ES-I3 (cell line): ENCODE results near the gene DNAJB1.

ENCODE experiments used
- H3K36me3 ChIP-seq: 2 replicates; pipeline ENCODE4 v1.6.1; 2013; ENCODE audit warnings: mild to moderate bottlenecking, low read length, control low read depth, moderate library complexity; ENCODE audit not compliant: insufficient read depth
- H3K4me1 ChIP-seq: 2 replicates; pipeline ENCODE4 v1.6.1; 2013; ENCODE audit warnings: mild to moderate bottlenecking, control low read depth, low read length; ENCODE audit not compliant: insufficient read depth
- H3K9ac ChIP-seq: 2 replicates; pipeline ENCODE4 v1.6.1; 2013; ENCODE audit warnings: low read depth, mild to moderate bottlenecking, low read length, moderate library complexity
- H3K9me3 ChIP-seq: 2 replicates; pipeline ENCODE4 v1.6.1; 2013; ENCODE audit warnings: mild to moderate bottlenecking, low read length, moderate library complexity; ENCODE audit not compliant: control insufficient read depth, insufficient read depth

Gene DNAJB1

DNA sequence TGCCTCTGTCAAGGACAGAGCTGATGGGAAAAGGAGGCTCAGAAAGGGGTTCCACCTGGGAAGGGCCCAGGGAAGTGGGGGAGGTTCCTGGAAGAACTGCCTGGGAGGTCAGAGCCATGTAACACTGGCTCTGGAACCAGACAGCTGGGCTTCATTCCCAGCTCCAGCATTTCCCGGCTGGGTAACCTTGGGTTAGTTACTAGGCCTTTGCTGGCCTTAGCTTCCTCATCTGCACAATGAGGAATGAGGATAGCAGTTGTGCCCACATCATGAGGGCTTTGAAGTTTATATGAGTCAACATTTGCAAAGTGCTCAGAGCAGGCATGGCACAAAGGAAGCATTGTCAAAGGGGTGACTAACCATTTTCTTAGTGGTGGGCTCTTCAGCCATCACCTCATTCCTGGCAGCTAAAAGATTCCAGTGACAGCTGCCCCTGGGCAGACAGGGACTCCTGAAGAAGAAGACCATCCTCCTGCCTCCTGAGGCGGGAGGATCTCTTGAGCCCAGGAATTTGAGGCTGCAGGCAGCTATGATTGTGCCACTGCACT lies 1.7 kb upstream of the DNAJB1 start:
- Histone ChIP-seq H3K9ac (no peak overlapping the region), H3K4me1 (peaks cover 7% of the 10 kb centered on the region), H3K9me3 (no peaks in the 10 kb centered on the region), H3K36me3 (peaks cover 12% of the 10 kb centered on the region; the same call in 1 of the 2 replicates)

DNA sequence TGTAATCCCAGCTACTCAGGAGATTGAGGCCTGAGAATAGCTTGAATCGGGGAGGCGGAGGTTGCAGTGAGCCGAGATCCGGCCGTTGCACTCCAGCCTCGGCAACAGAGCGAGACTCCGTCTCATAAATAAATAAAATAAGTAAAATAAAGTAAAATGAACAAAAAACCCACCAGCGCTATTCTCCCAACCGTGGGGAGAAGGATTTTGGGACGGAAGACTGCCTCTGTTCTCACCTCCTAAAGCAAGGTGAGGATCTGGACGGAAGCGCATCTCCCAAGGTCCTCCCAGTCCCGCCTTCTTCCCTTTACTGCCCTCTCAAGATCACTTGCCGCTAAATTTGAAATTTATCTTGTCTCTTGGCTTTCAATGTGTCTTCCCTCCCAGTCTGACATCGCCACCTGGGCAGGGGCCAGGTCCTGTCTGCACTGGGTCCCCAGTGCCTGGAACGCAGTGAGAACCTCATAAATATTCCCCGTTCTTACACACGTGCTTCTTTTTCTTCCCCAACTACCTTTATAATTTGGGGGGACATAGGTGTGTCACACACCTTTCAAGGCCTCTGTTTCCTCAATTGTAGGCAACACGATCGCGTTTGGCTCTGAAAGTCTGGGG lies 1.2 kb upstream of the DNAJB1 start:
- Histone ChIP-seq H3K9ac (0 out of 2 replicates have a peak overlapping the region, but pooled peaks have one; percentile 3), H3K36me3 (peaks cover 13% of the 10 kb centered on the region; the same call in 1 of the 2 replicates), H3K9me3 (no peaks in the 10 kb centered on the region), H3K4me1 (peaks cover 7% of the 10 kb centered on the region)

GRCh38 chr19:14517446-14517839 lies 754 bp downstream of the DNAJB1 start:
- Histone ChIP-seq H3K9ac (peak overlapping the region; percentile 99), H3K36me3 (peaks cover 13% of the 10 kb centered on the region; the same call in 1 of the 2 replicates), H3K9me3 (no peaks in the 10 kb centered on the region), H3K4me1 (peaks cover 7% of the 10 kb centered on the region)

DNA sequence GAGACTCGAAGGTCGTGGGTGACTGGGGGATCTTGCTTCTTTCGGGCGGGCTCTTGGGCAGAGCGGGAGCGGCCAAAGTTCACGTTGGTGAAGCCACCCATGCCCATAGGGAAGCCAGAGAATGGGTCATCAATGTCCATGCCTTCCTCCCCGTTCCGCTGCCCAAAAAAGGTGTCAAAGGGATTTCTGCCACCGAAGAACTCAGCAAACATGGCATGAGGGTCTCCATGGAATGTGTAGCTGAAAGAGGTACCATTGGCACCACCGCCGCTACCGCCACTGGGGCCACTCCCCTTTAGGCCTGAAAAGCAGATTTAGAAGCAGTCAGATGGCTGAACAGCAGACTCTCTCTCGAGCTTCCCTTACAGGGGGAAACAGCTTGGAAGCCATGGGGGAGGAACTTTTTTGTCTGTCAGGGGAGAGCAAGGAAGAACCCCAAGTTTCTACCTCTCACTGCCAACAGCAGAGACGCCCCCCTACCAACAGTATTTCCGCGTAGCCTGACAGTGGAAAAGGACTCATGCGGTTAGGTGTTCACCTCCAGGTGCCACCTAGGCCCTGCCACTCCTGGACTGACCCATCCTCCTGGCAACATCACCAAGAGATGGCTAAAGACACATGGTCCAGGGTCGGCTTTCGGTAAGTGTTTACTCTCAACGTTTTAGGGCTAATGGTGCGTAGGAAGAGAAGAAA lies 1.3 kb downstream of the DNAJB1 start:
- H3K9me3 ChIP-seq: no peaks in the 10 kb centered on the region
- H3K36me3 ChIP-seq: peaks cover 13% of the 10 kb centered on the region; the same call in 1 of the 2 replicates
- H3K4me1 ChIP-seq: peaks cover 7% of the 10 kb centered on the region
- peak overlapping the region; percentile 99 for H3K9ac ChIP-seq

GRCh38 chr19:14516048-14516534 lies 2.1 kb downstream of the DNAJB1 start:
- Histone ChIP-seq H3K9me3 (no peaks in the 10 kb centered on the region), H3K4me1 (peaks cover 7% of the 10 kb centered on the region), H3K36me3 (peaks cover 13% of the 10 kb centered on the region; the same call in 1 of the 2 replicates), H3K9ac (no peak overlapping the region; the same call in 1 of the 2 replicates)

- Histone ChIP-seq H3K9me3 (no peaks in the 10 kb centered on the region), H3K4me1 (peaks cover 9% of the 10 kb centered on the region), H3K36me3 (peaks cover 13% of the 10 kb centered on the region; the same call in 1 of the 2 replicates), H3K9ac (no peak overlapping the region)
Measured at GRCh38 chr19:14515501-14516047, 2.6 kb downstream of the DNAJB1 start.

GRCh38 chr19:14514215-14514863 lies 3.9 kb downstream of the DNAJB1 start:
- Histone ChIP-seq H3K9ac (no peak overlapping the region), H3K4me1 (peaks cover 8% of the 10 kb centered on the region), H3K36me3 (peaks cover 13% of the 10 kb centered on the region; the same call in 1 of the 2 replicates), H3K9me3 (no peaks in the 10 kb centered on the region)

GRCh38 chr19:14512406-14512961 lies 5.7 kb downstream of the DNAJB1 start:
- H3K4me1 ChIP-seq: peaks cover 6% of the 10 kb centered on the region; the same call in 1 of the 2 replicates
- no peaks in the 10 kb centered on the region for H3K9me3 ChIP-seq
- H3K9ac ChIP-seq: no peak overlapping the region
- peaks cover 13% of the 10 kb centered on the region; the same call in 1 of the 2 replicates for H3K36me3 ChIP-seq

- Histone ChIP-seq H3K4me1 (peaks cover 7% of the 10 kb centered on the region; the same call in 1 of the 2 replicates), H3K36me3 (peaks cover 13% of the 10 kb centered on the region; the same call in 1 of the 2 replicates), H3K9me3 (no peaks in the 10 kb centered on the region), H3K9ac (no peak overlapping the region)
Measured at GRCh38 chr19:14511229-14511593, 7.0 kb downstream of the DNAJB1 start.

DNA sequence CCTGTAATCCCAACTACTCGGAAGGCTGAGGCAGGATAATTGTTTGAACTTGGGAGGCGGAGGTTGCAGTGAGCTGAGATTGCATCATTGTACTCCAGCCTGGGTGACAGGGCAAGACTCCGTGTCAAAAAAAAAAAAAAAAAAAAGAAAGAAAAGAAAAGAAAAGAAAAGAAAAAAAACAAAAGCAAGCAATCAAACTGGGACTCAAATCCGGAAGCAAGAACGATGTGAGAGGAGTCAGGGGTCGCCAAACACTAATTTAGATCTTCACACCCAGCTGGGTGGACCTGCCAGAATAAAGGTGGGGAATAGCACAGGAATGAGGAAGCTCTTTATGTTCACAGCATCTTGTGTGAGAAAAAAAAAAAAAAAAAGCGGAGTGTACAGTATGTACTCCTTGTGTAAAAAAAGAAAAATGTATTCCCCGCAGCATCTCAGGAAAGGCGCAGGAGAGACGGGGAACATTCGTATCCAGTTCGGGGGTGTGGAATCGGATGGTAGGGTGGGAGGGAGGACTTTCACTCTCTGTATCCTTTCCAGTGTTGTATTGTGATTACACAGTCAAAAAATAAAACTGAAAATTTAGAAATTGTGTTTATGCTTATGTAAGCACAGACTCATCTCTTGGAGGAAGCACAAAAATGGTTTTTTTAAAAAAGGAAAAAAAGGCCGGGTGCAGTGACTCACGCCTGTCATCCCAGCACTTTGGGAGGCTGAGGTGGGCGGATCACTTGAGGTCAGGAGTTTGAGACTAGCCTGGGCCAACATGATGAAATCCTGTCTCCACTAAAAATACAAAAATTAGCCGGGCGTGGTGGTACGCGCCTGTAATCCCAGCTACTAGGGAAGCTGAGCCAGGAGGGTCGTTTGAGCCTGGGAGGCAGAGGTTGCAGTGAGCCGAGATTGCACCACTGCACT lies 7.6 kb downstream of the DNAJB1 start:
- H3K9me3 ChIP-seq: no peaks in the 10 kb centered on the region
- H3K36me3 ChIP-seq: peaks cover 7% of the 10 kb centered on the region; the same call in 1 of the 2 replicates
- peaks cover 13% of the 10 kb centered on the region; the same call in 1 of the 2 replicates for H3K4me1 ChIP-seq
- H3K9ac ChIP-seq: no peak overlapping the region

GRCh38 chr19:14507704-14508542 lies 10.3 kb downstream of the DNAJB1 start:
- H3K9me3 ChIP-seq: no peaks in the 10 kb centered on the region
- no peak overlapping the region for H3K9ac ChIP-seq

DNA sequence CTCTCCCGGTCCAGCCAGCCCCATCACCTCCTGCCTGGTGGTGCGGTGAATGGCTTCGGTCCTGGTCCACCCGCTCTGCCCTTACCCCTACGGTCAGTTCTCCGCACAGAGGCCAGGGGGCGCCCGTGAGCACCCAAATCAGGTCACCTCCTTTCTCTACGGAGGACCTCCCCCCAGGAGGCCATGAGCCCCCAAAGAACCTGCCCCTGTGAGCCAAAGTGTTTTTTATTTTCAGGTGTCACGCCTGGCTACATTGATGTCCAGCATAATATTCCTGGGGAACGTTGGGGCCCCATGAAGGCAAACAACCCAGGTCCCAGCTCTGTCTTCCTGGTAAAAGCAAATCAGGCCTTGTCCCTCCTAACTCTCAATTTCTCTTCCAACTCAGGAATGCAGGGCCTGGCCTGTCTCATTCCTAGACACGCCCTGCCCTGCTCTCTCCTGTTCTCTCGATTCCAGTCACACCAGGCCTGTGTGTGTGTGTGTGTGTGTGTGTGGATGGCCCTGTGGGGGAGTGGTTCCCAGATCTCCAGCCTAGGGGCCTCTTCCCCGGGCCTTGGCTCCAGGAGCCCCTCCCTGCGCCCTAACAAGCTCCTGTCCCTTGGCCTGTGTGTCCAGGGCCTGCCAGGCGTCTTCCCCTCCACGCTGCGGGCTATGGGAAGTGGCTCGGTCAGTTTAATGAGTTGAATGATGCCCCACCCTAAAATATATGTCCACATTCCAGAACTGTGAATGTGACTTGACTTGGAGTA lies 12.5 kb downstream of the DNAJB1 start:
- Histone ChIP-seq H3K9me3 (no peaks in the 10 kb centered on the region), H3K9ac (no peak overlapping the region), H3K4me1 (peaks cover 14% of the 10 kb centered on the region; the same call in 1 of the 2 replicates), H3K36me3 (no peaks in the 10 kb centered on the region)

More at GRCh38 chr19:14507704-14508542, 10.3 kb downstream of the DNAJB1 start:
- peaks cover 15% of the 10 kb centered on the region; the same call in 1 of the 2 replicates for H3K4me1 ChIP-seq
- no peaks in the 10 kb centered on the region for H3K36me3 ChIP-seq
